GM21576 (cell line): Measurements from ENCODE around the gene ACTR3.
"Not testable (repeated sequence)": the region's sequence is repeated elsewhere in the genome, so short reads cannot be mapped to it uniquely, and the experiment has no call there.

Experiments
- ATAC-seq: cut with Tn5 transposase; IDR thresholded peaks from one replicate; pipeline ENCODE4 v1.9.1; 2021; ENCODE audit warnings: mild to moderate bottlenecking, moderate library complexity; ENCODE audit not compliant: unreplicated experiment

ACTR3 gene

DNA sequence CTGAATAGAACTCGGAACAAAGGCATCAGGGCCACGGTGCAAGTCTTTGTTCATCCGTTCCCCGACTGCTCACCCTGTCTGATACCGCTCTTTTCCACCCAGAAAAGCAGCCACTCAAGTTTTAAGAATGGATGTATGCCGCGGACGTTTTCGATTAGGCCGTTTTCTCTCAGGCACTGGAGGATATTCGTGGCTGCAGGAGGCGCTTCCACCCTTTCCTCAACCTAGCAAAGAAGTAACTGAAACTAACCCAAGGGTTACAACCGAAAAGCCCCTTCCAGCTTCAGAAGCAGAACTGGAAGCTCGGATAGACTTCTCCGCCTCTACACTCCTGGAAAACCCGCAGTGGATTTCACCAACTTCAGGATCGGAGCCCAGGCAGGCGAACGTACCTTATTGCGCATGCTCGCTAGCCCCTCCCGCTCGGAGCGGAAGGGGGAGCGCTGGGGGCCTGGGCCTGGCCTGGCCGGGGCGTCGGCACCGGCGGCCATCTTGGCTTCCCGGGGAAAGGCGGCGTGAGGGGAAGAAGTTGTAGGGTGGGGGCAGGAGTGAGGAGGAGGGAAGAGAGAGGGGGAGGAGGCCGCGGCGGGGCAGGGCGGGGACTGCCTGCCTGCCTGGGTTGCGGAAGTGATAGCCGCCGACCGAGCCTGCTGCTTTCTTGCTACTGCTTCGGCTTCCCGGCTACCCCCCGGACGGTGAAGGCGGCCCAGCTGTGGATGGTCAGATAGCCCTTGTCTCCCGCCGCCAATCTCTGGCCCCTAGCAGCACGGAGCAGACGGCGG lies at the start of gene ACTR3:
Gene ACTR3, plus strand, starts transcription at position 619 of the 782 bp plus-strand sequence. CDS start 191 bp downstream, outside the sequence.
- peak; percentile 42 for ATAC-seq

DNA sequence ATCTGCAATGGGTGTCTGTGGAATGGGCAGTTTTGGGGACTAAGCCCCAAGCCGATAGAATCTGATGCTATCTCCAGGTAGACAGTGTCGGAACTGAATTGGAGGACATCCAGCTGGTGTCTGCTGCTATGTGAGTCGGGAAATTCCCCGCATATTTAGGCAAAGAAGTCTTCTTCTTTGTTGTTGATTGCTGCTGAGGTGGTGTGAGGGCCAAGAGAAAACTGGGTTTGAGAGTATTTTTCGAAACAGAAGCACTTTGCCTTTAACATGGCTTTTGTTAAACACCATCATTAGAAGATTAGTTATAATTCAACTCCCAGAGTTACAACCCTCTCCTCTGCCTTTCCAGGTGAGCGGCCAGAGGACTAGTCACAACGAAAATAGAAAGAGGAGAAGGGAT lies 49.4 kb upstream of the ACTR3 start:
- ATAC-seq: no peak

DNA sequence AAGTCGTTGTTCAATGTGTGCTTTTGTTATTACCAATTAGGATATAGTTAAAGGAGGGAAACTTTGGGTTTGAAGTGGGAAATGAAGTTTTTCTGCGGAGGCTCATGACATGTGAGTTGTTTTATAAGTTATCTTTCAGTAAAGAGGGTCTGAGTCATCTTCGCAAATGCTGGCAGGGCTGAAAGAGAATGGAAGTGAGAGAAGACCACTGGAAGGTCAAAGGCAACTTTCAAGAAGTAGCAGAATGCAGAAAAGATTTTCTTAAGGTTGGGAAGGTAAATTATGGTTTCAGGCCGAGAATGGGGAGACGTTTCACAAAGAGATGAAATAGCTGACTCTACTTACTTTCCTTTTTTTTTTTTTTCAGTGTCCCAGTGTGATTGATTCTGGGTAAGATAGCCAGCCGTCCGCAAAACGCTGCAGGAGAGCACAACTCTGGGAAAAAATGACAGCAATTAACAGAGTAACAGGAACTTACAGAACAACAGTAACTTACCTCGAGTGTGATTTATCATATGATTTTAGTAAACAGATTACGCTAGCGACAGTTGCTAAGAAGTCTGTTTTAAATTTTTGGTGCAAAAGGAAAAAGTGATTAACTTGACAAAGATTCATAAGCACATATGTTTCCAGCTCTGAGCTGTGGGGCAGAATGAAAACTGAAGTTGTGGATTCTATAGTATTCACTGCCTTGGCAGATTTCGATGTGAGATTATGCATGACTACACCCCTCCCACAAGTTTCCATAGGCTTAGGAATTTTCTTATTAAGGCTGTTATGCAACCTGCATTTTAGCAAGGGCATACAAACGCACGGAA lies 46.8 kb upstream of the ACTR3 start:
- no peak for ATAC-seq

DNA sequence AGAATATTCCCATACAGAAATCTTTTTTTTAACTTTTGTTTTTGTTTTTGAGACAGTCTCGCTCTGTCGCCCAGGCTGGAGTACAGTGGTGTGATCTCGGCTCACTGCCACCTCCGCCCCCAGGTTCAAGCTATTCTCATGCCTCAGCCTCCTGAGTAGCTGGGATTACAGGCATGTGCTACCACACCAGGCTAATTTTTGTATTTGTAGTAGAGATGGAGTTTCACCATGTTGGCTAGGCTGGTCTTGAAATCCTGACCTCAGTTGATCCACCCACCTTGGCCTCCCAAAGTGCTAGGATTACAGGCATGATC lies 46.2 kb upstream of the ACTR3 start:
- not testable (repeated sequence) for ATAC-seq

DNA sequence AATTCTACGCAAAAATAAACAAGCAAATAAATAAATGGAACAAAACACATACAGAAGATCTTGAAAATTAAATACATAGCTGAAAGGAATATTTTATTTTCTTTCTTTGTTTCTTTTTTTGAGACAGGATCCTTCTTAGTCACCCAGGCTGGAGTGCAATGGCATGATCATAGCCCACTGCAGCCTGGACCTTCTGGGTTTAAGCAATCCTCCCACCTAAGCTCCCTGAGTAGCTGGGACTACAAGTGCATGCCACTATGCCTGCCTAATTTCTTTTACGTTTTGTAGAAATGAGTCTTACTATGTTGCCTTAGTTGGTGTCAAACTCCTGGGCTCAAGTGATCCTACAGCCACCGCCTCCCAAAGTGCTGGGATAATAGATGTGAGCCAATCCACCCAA lies 44.6 kb upstream of the ACTR3 start:
- ATAC-seq: no peak

DNA sequence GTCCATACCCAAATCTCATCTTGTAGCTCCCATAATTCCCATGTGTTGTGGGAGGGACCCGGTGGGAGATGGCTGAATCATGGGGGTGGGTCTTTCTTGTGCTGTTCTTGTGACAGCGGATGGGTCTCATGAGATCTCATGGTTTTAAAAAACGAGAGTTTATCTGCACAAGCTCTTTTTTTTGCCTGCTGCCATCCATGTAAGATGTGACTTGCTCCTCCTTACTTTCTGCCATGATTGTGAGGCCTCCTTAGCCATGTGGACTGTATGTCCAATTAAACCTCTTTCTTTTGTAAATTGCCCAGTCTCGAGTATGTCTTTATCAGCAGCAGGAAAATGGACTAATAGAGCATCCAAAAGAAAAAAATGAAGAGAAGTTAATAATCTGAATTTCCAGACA lies 44.1 kb upstream of the ACTR3 start:
- ATAC-seq: not testable (repeated sequence)

DNA sequence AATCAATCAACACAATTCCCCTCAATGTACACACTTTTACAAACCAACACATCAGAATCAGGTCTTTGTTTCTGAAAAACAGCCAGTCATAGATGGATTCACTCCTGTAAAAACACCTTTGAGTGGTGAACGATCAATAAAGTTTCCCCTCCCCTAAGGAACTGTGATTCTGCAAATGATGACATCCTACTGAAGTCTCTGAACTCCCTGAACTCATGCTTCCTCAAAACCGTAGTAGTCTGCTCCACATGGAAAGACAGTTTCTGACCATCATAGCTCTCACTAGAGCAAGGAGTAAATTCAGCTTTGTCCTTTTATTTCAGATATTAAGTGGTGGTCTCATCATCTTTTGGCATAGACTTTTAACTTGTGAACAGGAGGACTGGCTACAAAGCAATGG lies 43.5 kb upstream of the ACTR3 start:
- ATAC-seq: no peak

DNA sequence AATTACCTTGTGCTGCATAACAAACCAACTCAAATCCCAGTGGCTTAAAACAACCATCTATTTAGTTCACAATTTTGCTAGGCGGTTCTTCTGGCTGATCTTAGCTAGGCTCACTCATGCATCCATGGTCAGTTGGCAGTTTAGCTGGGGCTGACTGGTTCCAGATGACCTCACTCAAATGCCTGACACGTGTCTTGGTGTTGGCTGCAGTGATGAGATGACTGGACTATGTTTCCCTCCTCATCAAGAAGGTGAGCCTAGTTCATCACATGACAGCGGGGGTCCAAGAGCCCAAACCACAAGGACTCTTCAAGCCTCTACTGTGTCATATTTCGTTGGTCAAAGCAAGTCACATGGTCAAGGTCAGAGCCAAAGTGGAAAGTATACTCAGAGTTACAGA lies 42.7 kb upstream of the ACTR3 start:
- ATAC-seq: no peak

DNA sequence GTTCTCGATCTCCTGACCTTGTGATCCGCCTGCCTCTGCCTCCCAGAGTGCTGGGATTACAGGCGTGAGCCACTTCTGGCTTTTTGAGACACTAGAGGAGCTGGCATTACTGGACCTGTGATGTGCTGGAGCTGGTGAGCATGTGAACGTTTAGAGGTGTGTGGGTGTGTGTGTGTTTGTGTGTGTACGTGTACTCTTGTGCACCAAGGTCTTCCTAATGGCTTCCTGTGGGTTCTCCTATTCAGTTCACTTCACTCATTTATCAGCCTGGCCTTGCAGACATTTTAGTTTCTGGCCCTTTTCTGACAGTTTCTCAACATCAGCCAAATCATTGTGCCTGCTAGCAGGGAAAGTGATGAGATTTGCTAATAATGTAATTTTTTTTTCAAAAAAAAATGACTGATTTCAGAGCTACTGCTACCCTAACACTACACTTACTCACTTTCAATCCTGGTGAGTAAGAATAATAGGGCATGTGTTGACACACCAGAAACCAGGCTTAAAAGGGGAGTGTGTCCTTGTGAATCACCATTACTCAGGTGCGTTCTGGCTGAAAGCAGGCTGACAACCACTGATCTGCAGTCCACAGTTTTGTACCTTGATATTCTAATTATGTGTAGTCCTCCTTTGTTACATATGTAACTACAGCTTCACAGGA lies 41.0 kb upstream of the ACTR3 start:
- peak; percentile 50 for ATAC-seq

DNA sequence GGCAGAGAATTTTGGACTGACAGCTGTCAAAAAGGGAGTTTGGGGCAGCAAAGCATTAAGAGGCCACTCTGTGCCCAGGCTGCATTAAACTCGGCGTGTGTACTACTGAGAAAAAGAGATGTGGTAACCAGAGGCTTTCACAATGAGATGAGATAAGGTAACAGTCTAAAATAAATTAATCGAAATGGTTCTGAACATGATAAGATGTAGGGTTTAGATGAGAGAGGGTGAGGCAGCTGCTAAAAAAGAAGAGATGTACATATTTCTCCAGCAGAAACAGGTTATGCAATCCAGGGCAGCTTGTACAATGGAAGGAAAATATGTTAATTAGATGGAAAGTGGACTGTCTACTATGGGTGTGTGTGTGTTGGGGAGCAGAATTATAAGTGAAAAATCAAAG lies 39.2 kb upstream of the ACTR3 start:
- ATAC-seq: no peak

DNA sequence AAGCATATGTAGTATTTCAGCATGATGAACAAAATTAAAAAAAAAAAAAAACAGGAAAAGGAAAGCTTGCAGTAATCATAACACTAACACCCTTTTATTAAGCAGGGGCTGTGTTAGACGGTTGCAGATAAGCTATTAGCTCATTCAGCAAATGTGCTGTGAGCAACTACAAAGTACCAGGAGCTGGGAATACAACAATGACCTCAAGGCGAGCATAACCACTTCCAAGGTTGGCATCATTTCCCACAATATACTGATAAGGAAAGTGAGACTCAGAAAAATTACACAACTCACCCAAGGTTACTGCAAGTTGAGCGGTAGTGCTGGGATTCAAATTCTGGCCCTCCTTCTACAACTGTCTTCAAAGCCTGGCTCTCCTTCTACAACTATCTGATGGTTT lies 38.2 kb upstream of the ACTR3 start:
- ATAC-seq: no peak

DNA sequence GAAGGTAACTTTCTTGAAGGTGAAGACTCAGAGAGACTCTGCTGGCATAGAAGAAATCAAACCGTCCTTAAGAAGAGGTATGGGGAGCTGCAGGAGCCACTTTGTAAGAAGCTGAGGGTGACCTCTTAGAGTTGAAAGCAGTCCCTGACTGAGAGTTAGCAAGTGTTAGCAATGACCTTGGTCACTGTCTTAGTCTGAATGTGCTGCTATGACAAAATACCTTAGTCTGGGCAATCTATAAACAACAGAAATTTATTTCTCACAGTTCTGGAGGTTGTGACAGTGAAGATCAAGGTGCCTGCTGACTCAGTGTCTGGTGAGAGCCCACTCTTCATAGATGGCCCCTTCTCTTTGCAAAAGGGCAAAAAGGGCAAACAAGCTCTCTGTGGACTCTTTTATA lies 35.7 kb upstream of the ACTR3 start:
- ATAC-seq: no peak

DNA sequence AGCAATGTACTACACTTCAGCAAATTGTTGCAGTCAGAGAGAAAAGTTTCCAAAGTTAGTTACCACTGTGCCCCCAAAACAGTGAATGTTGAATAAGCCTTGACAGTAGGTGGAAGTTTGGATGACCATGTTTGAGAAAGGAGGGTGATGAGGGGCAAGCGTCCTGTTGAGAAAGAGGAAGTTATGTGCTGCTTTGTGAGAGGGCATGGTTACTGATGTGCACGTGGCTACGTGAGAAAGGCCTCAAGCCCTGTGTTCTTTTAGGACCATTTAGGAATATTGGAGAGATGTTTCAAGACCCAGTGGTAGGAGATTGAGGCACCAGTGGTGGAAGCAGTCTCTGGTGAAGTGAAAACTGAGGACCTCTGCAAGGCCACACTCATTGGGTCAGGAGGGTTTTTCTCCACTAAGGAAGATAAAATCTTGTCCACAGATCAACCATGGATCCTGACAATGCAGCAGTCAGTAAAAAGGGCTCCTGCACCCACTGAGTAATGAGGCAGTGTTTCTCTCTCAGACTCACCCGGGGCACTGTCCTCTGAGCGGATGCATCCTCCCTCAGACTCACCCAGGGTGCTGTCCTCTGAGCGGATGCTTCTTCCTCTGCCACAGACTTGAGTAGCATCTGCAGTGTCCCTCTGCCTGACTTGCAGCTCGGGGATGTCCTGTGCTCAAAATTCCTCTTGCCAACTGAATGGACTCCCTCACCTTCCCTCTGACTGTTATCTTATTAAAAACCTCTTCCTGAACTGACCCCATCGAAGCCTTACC lies 34.7 kb upstream of the ACTR3 start:
- ATAC-seq: no peak

DNA sequence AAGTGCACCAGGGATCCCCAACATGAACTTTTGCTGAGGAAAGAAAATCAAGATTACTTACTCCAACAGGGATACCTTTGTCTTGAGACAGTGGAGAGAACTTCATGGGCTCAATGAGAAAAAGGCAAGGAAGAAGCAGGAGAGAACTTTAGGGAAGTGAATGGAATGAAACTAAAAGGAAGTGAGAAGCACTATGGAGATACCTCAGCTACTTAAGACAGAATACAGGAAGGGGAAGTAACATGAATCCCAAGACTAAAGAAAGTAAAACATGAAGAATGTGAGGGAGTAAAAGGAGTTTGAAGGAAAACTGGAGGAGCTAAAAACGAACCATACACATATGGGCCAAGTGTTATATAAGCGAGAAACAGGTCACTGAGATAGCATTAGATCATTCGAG lies 32.4 kb upstream of the ACTR3 start:
- ATAC-seq: no peak

DNA sequence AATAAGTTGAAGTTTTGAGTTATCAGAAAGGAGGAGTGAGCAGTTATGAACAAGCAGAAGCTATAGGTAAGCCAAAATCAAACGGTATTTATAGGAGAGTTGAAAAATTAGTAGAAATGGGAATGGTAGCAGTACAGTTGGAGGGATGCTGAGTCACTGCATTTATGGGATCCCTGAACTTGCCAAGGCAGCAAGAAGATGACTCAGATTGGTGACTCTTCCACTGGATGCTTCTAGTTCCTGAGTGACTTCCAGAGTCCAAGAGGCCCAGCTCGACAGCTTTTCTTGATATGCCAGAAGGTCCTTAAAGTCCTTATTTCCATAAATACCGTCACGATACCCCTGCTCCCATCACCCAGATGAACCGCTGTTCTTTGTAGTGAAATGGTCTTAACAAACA lies 31.1 kb upstream of the ACTR3 start:
- no peak for ATAC-seq

DNA sequence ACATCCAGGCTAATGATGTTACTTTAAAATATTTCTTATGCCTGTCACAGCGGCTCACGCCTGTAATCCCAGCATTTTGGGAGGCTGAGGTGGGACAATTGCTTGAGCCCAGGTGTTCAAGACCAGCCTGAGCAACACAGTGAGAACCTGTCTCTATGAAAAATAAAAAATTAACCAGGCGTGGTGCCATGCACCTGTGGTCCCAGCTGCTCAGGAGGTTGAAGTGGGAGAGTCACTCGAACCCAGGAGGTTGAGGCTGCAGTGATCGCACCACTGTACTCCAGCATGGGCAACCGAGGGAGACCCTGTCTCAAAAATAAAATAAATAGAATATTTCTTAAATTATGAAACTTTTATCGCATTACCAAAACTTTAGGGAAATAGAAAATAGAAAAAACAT lies 28.1 kb upstream of the ACTR3 start:
- peak; percentile 28 for ATAC-seq

DNA sequence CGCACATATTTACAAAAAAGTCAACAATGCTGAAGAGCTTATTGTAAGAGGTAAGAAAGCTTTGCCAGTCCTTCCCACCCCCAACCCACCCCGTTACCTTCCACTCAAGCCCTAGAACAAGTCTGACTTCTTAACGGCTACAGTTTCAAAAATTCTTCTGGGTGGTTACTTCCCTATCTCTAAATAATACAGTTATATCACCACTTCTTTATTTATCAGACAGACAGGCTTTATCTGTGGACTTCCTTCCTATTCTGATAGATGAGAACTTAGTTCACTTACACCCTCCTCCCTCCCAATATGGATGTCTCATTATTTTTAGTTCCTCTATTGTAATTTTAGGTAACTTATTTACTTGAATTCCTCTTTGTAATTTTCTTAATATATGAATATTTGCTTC lies 26.7 kb upstream of the ACTR3 start:
- no peak for ATAC-seq

DNA sequence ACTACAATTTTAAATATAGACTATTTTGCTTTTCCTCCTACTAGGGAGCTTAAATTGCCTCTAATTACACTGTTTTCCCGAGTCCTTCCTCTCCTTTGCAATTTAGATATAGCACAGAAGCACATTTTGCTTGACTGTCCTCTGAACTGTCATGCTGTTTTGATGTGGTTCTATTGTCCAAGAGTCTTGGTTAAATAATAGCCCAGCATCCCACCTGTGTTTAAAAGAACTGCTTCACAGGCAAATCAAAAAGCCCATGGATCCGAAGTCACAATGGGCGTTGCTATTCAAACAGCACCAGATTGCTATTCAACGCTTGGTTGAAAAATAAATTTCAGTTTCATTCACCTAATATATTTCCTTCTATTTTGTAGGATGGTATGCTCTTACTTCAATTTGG lies 22.3 kb upstream of the ACTR3 start:
- no peak for ATAC-seq

DNA sequence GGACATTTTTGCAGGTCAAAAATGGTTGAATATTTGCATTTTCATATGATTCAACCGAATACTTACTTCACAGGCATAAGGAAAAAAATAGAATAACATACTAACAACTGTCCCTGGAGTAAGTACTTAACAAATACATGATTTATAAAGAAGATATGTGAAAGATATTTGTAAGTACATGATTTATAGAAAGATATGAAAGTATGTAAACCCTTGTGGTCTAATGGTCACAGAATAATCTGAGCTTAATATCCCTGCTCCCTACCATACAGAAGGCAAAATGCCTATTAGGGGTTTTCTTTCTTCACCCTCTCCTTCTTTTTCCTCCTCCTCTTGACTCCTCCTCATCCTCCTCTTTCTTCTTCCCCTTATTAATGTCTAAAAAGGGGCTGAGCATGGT lies 20.6 kb upstream of the ACTR3 start:
- ATAC-seq: no peak

DNA sequence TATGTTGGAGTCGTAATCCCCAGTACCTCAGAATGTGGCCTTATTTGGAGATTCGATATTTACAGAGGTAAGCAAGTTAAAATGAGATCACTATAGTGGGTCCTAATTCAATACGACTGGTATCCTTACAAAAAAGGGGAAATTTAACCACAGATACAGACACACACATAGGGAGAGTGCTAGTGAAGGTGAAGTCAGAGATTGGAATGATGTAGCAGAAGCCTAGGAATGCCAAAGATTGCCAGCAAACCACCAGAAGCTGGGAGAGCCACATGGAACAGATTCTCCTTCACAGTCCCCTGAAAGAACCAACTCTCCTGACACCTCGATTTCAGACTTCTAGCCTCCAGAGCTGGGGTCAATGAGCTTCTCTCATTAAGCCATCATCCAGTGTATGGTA lies 17.7 kb upstream of the ACTR3 start:
- ATAC-seq: no peak

DNA sequence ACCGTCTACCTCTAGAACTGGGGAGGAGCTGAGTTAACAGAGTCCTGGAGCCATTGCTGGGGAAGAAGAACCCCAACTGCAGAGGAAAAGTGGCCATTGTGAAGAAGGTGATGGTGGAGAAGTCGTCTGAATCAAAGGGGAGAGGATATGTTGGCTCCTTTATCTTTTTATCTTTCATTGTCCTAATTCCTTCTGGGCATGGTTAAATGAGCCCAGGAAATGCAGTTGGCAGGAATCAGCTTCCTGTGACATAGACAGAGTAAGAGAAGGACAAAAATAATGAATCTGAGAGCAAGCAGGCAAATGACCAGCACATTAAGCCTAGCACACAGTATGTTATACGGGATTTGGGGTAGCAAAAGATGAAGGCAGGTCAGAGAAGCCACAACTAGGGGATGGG lies 16.0 kb upstream of the ACTR3 start:
- ATAC-seq: no peak
